H9 (cell line): Measurements from ENCODE around the gene MBTPS2. TPM values are rescaled to one million over a fixed set of nuclear protein-coding genes. Genes with fewer than 3 reads are reported as not detected.

Experiments
- DNase-seq: peaks from one replicate; pipeline ENCODE4 v3.0.0-alpha.2; 2017
- H2AFZ ChIP-seq: one replicate; pipeline ENCODE4 v1.6.1; 2013; ENCODE audit warnings: mild to moderate bottlenecking, low read length, control low read depth, moderate library complexity
- H2AK5ac ChIP-seq: 2 replicates; pipeline ENCODE4 v1.6.1; 2013; ENCODE audit warnings: low read length, control low read depth, mixed read lengths; ENCODE audit not compliant: insufficient read length
- H2BK120ac ChIP-seq: one replicate; pipeline ENCODE4 v1.6.1; 2013; ENCODE audit warnings: low read depth, mild to moderate bottlenecking, low read length, control low read depth, inconsistent platforms; ENCODE audit not compliant: poor library complexity, severe bottlenecking
- H2BK12ac ChIP-seq: 2 replicates; pipeline ENCODE4 v1.6.1; 2013; ENCODE audit warnings: low read length, control low read depth, mixed read lengths, low read depth; ENCODE audit not compliant: insufficient read length
- H2BK15ac ChIP-seq: 2 replicates; pipeline ENCODE4 v1.6.1; 2013; ENCODE audit warnings: low read depth, low read length, control low read depth
- H2BK20ac ChIP-seq: one replicate; pipeline ENCODE4 v1.6.1; 2013; ENCODE audit warnings: low read depth, mild to moderate bottlenecking, low read length, control low read depth, inconsistent platforms; ENCODE audit not compliant: poor library complexity, severe bottlenecking
- H2BK5ac ChIP-seq: 2 replicates; pipeline ENCODE4 v1.6.1; 2013; ENCODE audit warnings: low read length, control low read depth, mixed read lengths; ENCODE audit not compliant: insufficient read length
- H3K14ac ChIP-seq: 2 replicates; pipeline ENCODE4 v1.6.1; 2013; ENCODE audit warnings: low read length, control low read depth; ENCODE audit not compliant: insufficient read depth
- H3K18ac ChIP-seq: 2 replicates; pipeline ENCODE4 v1.6.1; 2013; ENCODE audit warnings: low read depth, mild to moderate bottlenecking, mixed read lengths, low read length, control low read depth; ENCODE audit not compliant: insufficient read length
- H3K23ac ChIP-seq: 2 replicates; pipeline ENCODE4 v1.6.1; 2013; ENCODE audit warnings: low read length, control low read depth, mixed read lengths, low read depth; ENCODE audit not compliant: insufficient read length
- H3K23me2 ChIP-seq: 2 replicates; pipeline ENCODE4 v1.6.1; 2013; ENCODE audit warnings: low read depth, mild to moderate bottlenecking, mixed read lengths, low read length, control low read depth; ENCODE audit not compliant: insufficient read length, poor library complexity, severe bottlenecking
- H3K27ac ChIP-seq: 2 replicates; pipeline ENCODE4 v1.5.1; 2013; ENCODE audit warnings: low read length, control low read depth, mixed read lengths, low read depth; ENCODE audit not compliant: insufficient read length
- H3K27me3 ChIP-seq: 2 replicates; pipeline ENCODE4 v1.6.1; 2013; ENCODE audit warnings: low read length, control low read depth, inconsistent platforms; ENCODE audit not compliant: insufficient read depth
- H3K4ac ChIP-seq: 2 replicates; pipeline ENCODE4 v1.6.1; 2013; ENCODE audit warnings: low read depth, mild to moderate bottlenecking, control low read depth, inconsistent platforms, low read length, moderate library complexity
- H3K4me1 ChIP-seq: 2 replicates; pipeline ENCODE4 v1.6.1; 2013; ENCODE audit warnings: low read length, control low read depth, inconsistent platforms; ENCODE audit not compliant: insufficient read depth
- H3K4me2 ChIP-seq: 2 replicates; pipeline ENCODE4 v1.6.1; 2013; ENCODE audit warnings: low read length, control low read depth, mixed read lengths; ENCODE audit not compliant: insufficient read length, insufficient read depth
- H3K56ac ChIP-seq: 2 replicates; pipeline ENCODE4 v1.6.1; 2013; ENCODE audit warnings: low read depth, mild to moderate bottlenecking, mixed read lengths, low read length, control low read depth; ENCODE audit not compliant: insufficient read length
- H3K79me1 ChIP-seq: 2 replicates; pipeline ENCODE4 v1.6.1; 2013; ENCODE audit warnings: low read depth, mild to moderate bottlenecking, moderate library complexity, low read length, control low read depth, inconsistent platforms; ENCODE audit not compliant: insufficient read depth, poor library complexity, severe bottlenecking
- H3K79me2 ChIP-seq: 2 replicates; pipeline ENCODE4 v1.6.1; 2013; ENCODE audit warnings: low read length, control low read depth, inconsistent platforms; ENCODE audit not compliant: insufficient read depth
- H3K9ac ChIP-seq: 2 replicates; pipeline ENCODE4 v1.6.1; 2013; ENCODE audit warnings: low read length, control low read depth, mixed read lengths; ENCODE audit not compliant: insufficient read length; ENCODE audit errors: extremely low read depth
- H3K9me3 ChIP-seq: one replicate; pipeline ENCODE4 v1.6.1; 2013; ENCODE audit warnings: low read depth, low read length, inconsistent platforms; ENCODE audit not compliant: control insufficient read depth
- H3T11ph ChIP-seq: one replicate; pipeline ENCODE4 v1.6.1; 2013; ENCODE audit warnings: mild to moderate bottlenecking, low read length, control low read depth, inconsistent platforms
- H4K20me1 ChIP-seq: one replicate; pipeline ENCODE4 v1.6.1; 2013; ENCODE audit not compliant: control insufficient read depth, insufficient read length, insufficient read depth
- H4K5ac ChIP-seq: 2 replicates; pipeline ENCODE4 v1.6.1; 2013; ENCODE audit warnings: low read depth, mild to moderate bottlenecking, mixed read lengths, low read length, control low read depth; ENCODE audit not compliant: insufficient read length
- H4K8ac ChIP-seq: replicated peaks from 2 replicates; pipeline ENCODE4 v1.6.1; 2013; ENCODE audit warnings: low read length, control low read depth, mixed read lengths, low read depth; ENCODE audit not compliant: insufficient read length
- H4K91ac ChIP-seq: 2 replicates; pipeline ENCODE4 v1.6.1; 2013; ENCODE audit warnings: low read depth, mild to moderate bottlenecking, moderate library complexity, mixed read lengths, low read length, control low read depth; ENCODE audit not compliant: insufficient read length
- H3K27ac Mint-ChIP-seq, 3 experiments: 2 replicates in 2 of 3; 3 replicates in 1 of 3; pipeline ENCODE4 v1.8.0; 2020 to 2021; ENCODE audit warnings: mixed read lengths in 3 of 3, mild to moderate bottlenecking in 1 of 3, moderate library complexity in 1 of 3
- H3K27me3 Mint-ChIP-seq: 2 replicates; pipeline ENCODE4 v1.8.0; 2021; ENCODE audit warnings: low read depth, mild to moderate bottlenecking, moderate library complexity, mixed read lengths
- H3K36me3 Mint-ChIP-seq, 3 experiments: 2 replicates in 2 of 3; 3 replicates in 1 of 3; pipeline ENCODE4 v1.8.0; 2020 to 2021; ENCODE audit warnings: low read depth in 3 of 3, mixed read lengths in 3 of 3; ENCODE audit not compliant: insufficient read depth in 1 of 3
- H3K4me1 Mint-ChIP-seq, 2 experiments: 2 replicates each; pipeline ENCODE4 v1.8.0; 2020; ENCODE audit warnings: mixed read lengths in 2 of 2
- H3K4me3 Mint-ChIP-seq, 2 experiments: 2 replicates in 1 of 2; 3 replicates in 1 of 2; pipeline ENCODE4 v1.8.0; 2020 to 2021; ENCODE audit warnings: mild to moderate bottlenecking in 2 of 2, mixed read lengths in 2 of 2, moderate library complexity in 1 of 2
- H3K9me3 Mint-ChIP-seq, 2 experiments: 2 replicates in 1 of 2; 3 replicates in 1 of 2; pipeline ENCODE4 v1.8.0; 2020; ENCODE audit warnings: mild to moderate bottlenecking in 2 of 2, mixed read lengths in 2 of 2, moderate library complexity in 1 of 2
- WGBS: extraction: QIAGEN DNeasy Blood & Tissue Kit; methylation state at CpG from one replicate; pipeline ENCODE4 v1.1.7; 2013; ENCODE audit warnings: missing lambda C conversion rate, low lambda C conversion rate, mixed read lengths; ENCODE audit not compliant: insufficient read length; ENCODE audit errors: extremely low coverage; 5-methylcytosine and 5-hydroxymethylcytosine counted together
- total RNA-seq: library from RNA; stranded (reverse); gene quantifications from 2 replicates; pipeline ENCODE4 v1.2.1, GENCODE V29; 2021
- TF ChIP-seq, protein P1 (sequence below): fragments of 200-600 bp; sonication (generic); conservative IDR thresholded peaks from 3 replicates; pipeline ENCODE4 v1.8.0; 2021; ENCODE audit warnings: antibody characterized with exemption, mild to moderate bottlenecking

MBTPS2 gene
- total RNA-seq, 1 experiment from 2014 or later = 6.8 TPM

DNA sequence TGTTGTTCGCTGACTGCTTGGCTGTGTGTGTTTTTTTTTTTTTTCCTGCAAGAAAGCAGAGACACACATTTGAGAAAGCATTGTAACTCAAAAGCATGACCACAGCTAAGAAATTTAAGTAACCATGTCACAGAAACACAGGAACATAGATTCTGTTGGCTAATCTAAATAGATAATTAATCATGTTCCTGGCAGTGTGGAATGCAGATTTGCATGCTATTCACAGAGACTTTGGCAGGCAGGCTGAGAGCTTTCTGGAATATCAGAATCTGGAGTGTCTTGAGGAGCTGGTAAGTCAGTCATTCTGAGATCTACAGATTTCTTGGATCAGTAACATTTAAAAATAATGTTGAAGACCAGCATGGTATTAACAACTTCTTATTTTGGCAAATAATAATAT lies 67.8 kb downstream of the MBTPS2 start:
- Histone ChIP-seq H3K9me3 (peaks cover 7% of the 10 kb centered on the region), H3K79me2 (no peaks in the 10 kb centered on the region), H4K5ac (no peak overlapping the region), H3K18ac (no peak overlapping the region), H3K27me3 (no peaks in the 10 kb centered on the region), H4K91ac (no peak overlapping the region), H3K79me1 (no peaks in the 10 kb centered on the region), H3K4me2 (no peak overlapping the region), H3K4me1 (peaks cover 4% of the 10 kb centered on the region; the same call in 1 of the 2 replicates), H3K9ac (no peak overlapping the region), H3K4ac (no peak overlapping the region), H3K14ac (no peak overlapping the region), H2BK15ac (no peak overlapping the region), H2BK20ac (no peak overlapping the region), H2BK12ac (no peak overlapping the region), H4K8ac (no peak overlapping the region), H2BK120ac (no peak overlapping the region), H3K27ac (no peak overlapping the region), H3K23me2 (no peaks in the 10 kb centered on the region), H3T11ph (no peak overlapping the region), H2BK5ac (no peak overlapping the region), H2AFZ (no peak overlapping the region), H2AK5ac (no peak overlapping the region), H4K20me1 (no peaks in the 10 kb centered on the region), H3K56ac (no peak overlapping the region), H3K23ac (no peak overlapping the region)
- peaks cover 3 to 30% of the 10 kb centered on the region in 2 experiments for H3K9me3 Mint-ChIP-seq
- WGBS = no CpG with 5 or more reads among the region's 1 CpG
- peak overlapping the region in 1 of 3 experiments; percentile 21; a peak in 1 of 7 replicates for H3K27ac Mint-ChIP-seq
- H3K4me3 Mint-ChIP-seq = no peak overlapping the region
- peaks cover 28 to 36% of the 10 kb centered on the region in 2 experiments for H3K4me1 Mint-ChIP-seq
- peaks cover 4 to 11% (median 5%) of the 10 kb centered on the region in 3 experiments; a peak in 3 of 7 replicates for H3K36me3 Mint-ChIP-seq
- no peaks in the 10 kb centered on the region for H3K27me3 Mint-ChIP-seq
- TF ChIP-seq, protein P1, sequence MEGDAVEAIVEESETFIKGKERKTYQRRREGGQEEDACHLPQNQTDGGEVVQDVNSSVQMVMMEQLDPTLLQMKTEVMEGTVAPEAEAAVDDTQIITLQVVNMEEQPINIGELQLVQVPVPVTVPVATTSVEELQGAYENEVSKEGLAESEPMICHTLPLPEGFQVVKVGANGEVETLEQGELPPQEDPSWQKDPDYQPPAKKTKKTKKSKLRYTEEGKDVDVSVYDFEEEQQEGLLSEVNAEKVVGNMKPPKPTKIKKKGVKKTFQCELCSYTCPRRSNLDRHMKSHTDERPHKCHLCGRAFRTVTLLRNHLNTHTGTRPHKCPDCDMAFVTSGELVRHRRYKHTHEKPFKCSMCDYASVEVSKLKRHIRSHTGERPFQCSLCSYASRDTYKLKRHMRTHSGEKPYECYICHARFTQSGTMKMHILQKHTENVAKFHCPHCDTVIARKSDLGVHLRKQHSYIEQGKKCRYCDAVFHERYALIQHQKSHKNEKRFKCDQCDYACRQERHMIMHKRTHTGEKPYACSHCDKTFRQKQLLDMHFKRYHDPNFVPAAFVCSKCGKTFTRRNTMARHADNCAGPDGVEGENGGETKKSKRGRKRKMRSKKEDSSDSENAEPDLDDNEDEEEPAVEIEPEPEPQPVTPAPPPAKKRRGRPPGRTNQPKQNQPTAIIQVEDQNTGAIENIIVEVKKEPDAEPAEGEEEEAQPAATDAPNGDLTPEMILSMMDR = no peak
- DNase-seq = no peak
